ENCODE data around the gene CDC42SE1. TPM values are rescaled to one million over a fixed set of nuclear protein-coding genes. Genes with fewer than 3 reads are reported as not detected.

CDC42SE1 gene
- polyA plus RNA-seq, 1 donor, result 60.6 TPM

- peak; percentile 99 for DNase-seq
These were observed 50.9 kb downstream of the CDC42SE1 start, which contains the start of gene PRUNE1 for GRCh38 chr1:151008244-151009205. TSS of gene PRUNE1 (plus strand) at chr1:151008449. CDS start at chr1:151008633, 184 bp downstream.

- no peak for DNase-seq
These were observed 51.6 kb downstream of the CDC42SE1 start for GRCh38 chr1:151007853-151008243.

DNA sequence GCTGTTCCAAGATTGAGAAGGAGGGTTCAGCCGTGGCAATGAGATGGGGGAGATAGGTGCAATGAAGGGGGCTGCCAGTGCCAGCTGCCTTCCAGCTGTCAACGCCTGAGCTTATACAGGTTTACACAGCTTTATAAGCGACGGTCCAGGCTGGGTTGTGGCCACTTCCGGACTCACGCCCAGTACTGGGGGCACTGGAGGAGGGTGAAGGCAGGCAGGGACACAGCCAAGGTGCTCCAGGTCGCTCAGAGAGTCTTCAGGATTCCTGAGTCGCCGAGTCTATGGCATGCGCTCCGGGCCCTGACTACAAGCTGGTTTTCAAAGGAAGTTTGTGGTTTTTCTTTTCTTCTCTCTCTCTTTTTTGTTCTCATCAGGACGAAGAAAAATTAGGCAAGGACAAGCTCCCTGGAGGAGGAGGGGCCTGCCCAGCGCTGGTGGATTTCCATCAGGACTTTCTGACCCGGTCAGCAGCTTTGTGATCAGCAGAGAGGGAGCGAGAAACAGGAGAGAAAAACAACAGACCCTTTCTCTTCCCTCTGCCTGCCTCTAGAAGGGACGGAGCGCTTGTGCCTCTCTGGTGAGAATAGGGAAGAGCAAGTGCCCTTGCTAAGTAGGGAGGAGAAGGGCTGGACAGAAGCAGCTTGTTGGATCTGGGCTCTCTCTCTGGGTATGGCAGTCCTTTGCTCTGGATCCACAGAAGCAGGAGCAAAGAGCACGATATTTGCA is 52.9 kb downstream of the CDC42SE1 start, which contains the start of gene MINDY1:
Gene MINDY1 (minus strand): TSS at position 576 of the 726 bp plus-strand sequence. CDS start 4,285 bp downstream, outside the sequence.
- peak; percentile 82 for DNase-seq

- DNase-seq, result no peak
These were observed 53.6 kb downstream of the CDC42SE1 start for GRCh38 chr1:151005729-151006319.

DNA sequence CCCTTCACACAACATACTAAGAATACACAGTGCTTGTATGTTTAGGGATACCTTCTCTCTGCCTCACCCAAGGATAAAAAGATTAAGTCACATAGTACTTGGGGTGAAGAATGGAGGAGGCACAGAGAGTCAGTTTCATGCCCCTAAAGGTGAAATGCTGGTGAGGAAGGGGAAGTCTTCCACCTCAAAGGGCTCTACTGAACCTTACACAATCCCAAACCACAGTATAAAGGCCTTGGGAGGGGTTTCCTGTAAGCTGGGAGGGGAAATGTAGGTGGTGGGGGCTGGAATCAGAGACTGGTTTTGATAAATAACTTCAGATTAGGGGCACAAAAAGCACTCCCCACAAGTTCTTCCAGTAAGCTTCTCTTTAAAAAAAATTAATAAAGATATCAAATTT is 56.2 kb downstream of the CDC42SE1 start:
- no peak for DNase-seq

DNA sequence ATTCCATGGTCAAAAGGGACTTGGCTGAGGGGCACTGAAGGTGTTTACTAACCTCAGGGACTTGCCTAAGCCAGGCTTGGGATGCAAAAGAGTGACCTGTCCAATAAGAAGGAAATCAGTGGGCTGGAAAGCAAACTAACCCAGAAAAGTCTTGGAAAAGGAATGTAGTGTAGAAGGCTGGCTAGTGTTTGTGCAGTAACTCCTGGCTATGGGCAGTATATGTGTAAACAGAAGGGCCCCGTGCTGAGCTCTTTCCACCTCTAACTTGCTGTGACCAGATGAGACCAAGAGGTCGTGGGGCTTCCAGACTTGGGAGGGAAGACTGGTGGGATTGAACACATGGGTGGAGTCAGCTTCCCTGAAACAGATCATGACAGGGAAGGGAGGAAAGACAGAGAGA is 56.8 kb downstream of the CDC42SE1 start:
- DNase-seq, result no peak

- DNase-seq, result no peak
These were observed 57.4 kb downstream of the CDC42SE1 start for GRCh38 chr1:151002051-151002450.

DNA sequence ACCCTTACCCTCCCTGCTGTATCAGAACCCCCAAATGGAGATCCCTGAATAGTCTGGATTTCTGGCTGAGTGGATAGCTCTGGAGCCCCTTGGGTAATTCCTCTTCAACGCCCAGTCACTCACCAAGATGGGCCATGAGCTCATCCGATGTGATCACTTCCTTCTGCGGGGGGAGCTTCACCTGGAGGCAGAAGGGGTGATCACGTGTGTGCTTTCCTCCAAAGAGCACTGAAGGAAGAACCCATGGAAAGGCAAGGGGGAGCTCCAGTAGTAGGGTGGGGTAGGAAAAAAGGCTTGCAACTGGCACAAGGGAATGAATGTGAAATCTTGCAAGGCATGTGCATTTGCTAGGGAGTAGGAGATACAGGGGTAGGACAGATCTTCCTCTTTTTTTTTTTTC is 57.8 kb downstream of the CDC42SE1 start:
- no peak for DNase-seq

Other genes with a start within 250 kb of the CDC42SE1 start
- 34.4 TPM for gene ARNT, start 183.0 kb downstream of the CDC42SE1 start, polyA plus RNA-seq (ENCODE audit: insufficient read length)
- gene CTXND2, start 172.5 kb downstream of the CDC42SE1 start, polyA plus RNA-seq (ENCODE audit: insufficient read length), result not detected
- gene SETDB1, start 133.3 kb downstream of the CDC42SE1 start, polyA plus RNA-seq (ENCODE audit: insufficient read length), result 45.0 TPM
- 69.0 TPM for gene CERS2, start 84.8 kb downstream of the CDC42SE1 start, polyA plus RNA-seq (ENCODE audit: insufficient read length)
- 3.8 TPM for gene ANXA9, start 77.3 kb downstream of the CDC42SE1 start, polyA plus RNA-seq (ENCODE audit: insufficient read length)
- gene MINDY1, start 52.7 kb downstream of the CDC42SE1 start, polyA plus RNA-seq (ENCODE audit: insufficient read length), result 24.4 TPM
- 27.1 TPM for gene PRUNE1, start 51.2 kb downstream of the CDC42SE1 start, polyA plus RNA-seq (ENCODE audit: insufficient read length)
- gene BNIPL, start 23.0 kb downstream of the CDC42SE1 start, polyA plus RNA-seq (ENCODE audit: insufficient read length), result 1.1 TPM
- gene C1orf56, start 11.9 kb downstream of the CDC42SE1 start, polyA plus RNA-seq (ENCODE audit: insufficient read length), result 6.0 TPM
- gene MLLT11, start 775 bp upstream of the CDC42SE1 start, polyA plus RNA-seq (ENCODE audit: insufficient read length), result 11.1 TPM
- gene GABPB2, start 11.1 kb upstream of the CDC42SE1 start, polyA plus RNA-seq (ENCODE audit: insufficient read length), result 7.0 TPM
- 120 TPM for gene SEMA6C, start 87.0 kb upstream of the CDC42SE1 start, polyA plus RNA-seq (ENCODE audit: insufficient read length)
- gene TNFAIP8L2, start 97.0 kb upstream of the CDC42SE1 start, polyA plus RNA-seq (ENCODE audit: insufficient read length), result 2.5 TPM
- 12.2 TPM for gene LYSMD1, start 106.3 kb upstream of the CDC42SE1 start, polyA plus RNA-seq (ENCODE audit: insufficient read length)
- gene SCNM1, start 106.5 kb upstream of the CDC42SE1 start, polyA plus RNA-seq (ENCODE audit: insufficient read length), result 36.7 TPM
- 27.4 TPM for gene TMOD4, start 116.4 kb upstream of the CDC42SE1 start, polyA plus RNA-seq (ENCODE audit: insufficient read length)
- gene VPS72, start 130.6 kb upstream of the CDC42SE1 start, polyA plus RNA-seq (ENCODE audit: insufficient read length), result 45.4 TPM
- gene PIP5K1A, start 138.9 kb upstream of the CDC42SE1 start, polyA plus RNA-seq (ENCODE audit: insufficient read length), result 43.5 TPM
- gene PSMD4, start 195.1 kb upstream of the CDC42SE1 start, polyA plus RNA-seq (ENCODE audit: insufficient read length), result 121 TPM
- gene ZNF687, start 222.7 kb upstream of the CDC42SE1 start, polyA plus RNA-seq (ENCODE audit: insufficient read length), result 13.5 TPM